Activated B cell treated with CpG ODN at 0.5 μM for 24 hours (primary cell): Measurements from ENCODE around the gene RIBC2. TPM values are rescaled to one million over a fixed set of nuclear protein-coding genes. Genes with fewer than 3 reads are reported as not detected.

Source experiments
- ATAC-seq: fragments of 200-7000 bp; cut with Tn5 transposase; one replicate; pipeline ENCODE4 v1.10.0; 2021; ENCODE audit warnings: low read depth, mild to moderate bottlenecking, moderate library complexity
- CTCF ChIA-PET: fragments of 350-600 bp; sonication (Branson Sonifier 250); formaldehyde crosslinking; loops from one replicate; lab custom pipeline; 2021; ENCODE audit warnings: antibody characterized with exemption; lab: Charles Lee
- POLR2A ChIA-PET: fragments of 350-600 bp; sonication (Branson Sonifier 250); formaldehyde crosslinking; loops from one replicate; lab custom pipeline; 2021; ENCODE audit warnings: antibody characterized with exemption; lab: Charles Lee
- DNase-seq: peaks from one replicate; pipeline ENCODE4 v3.0.0; 2022
- H3K27ac Mint-ChIP-seq: one replicate; pipeline ENCODE4 v1.8.0; 2020; ENCODE audit warnings: mixed read lengths
- H3K27me3 Mint-ChIP-seq: one replicate; pipeline ENCODE4 v1.8.0; 2021; ENCODE audit warnings: mixed read lengths
- H3K36me3 Mint-ChIP-seq: one replicate; pipeline ENCODE4 v1.8.0; 2021; ENCODE audit warnings: low read depth, mixed read lengths
- H3K4me1 Mint-ChIP-seq: one replicate; pipeline ENCODE4 v1.8.0; 2021; ENCODE audit warnings: mixed read lengths
- H3K4me3 Mint-ChIP-seq: one replicate; pipeline ENCODE4 v1.8.0; 2020; ENCODE audit warnings: mild to moderate bottlenecking, mixed read lengths
- H3K9me3 Mint-ChIP-seq: one replicate; pipeline ENCODE4 v1.8.0; 2020; ENCODE audit warnings: mixed read lengths
- intact Hi-C: fragments of 100-400 bp; cut with micrococcal nuclease; formaldehyde crosslinking; loops from one replicate; pipeline ENCODE4 v1.15.1; 2024
- total RNA-seq: library from RNA; stranded (reverse); gene quantifications from 2 replicates; pipeline ENCODE4 v1.2.3, GENCODE V29; 2022
- TF ChIP-seq, protein P1 (sequence below): fragments of 200-600 bp; IDR thresholded peaks from one replicate; pipeline ENCODE4 v1.8.0; 2022; ENCODE audit warnings: antibody characterized with exemption, mild to moderate bottlenecking

The RIBC2 gene
- total RNA-seq, 1 donor from 2014 or later, result 0.31 TPM

- Mint-ChIP-seq H3K27me3 (peaks cover 3% of the 10 kb centered on the region), H3K4me3 (no peak overlapping the region), H3K4me1 (no peaks in the 10 kb centered on the region), H3K9me3 (no peaks in the 10 kb centered on the region), H3K36me3 (no peaks in the 10 kb centered on the region), H3K27ac (no peak overlapping the region)
- POLR2A ChIA-PET, result no interaction called here
- TF ChIP-seq, protein P1, sequence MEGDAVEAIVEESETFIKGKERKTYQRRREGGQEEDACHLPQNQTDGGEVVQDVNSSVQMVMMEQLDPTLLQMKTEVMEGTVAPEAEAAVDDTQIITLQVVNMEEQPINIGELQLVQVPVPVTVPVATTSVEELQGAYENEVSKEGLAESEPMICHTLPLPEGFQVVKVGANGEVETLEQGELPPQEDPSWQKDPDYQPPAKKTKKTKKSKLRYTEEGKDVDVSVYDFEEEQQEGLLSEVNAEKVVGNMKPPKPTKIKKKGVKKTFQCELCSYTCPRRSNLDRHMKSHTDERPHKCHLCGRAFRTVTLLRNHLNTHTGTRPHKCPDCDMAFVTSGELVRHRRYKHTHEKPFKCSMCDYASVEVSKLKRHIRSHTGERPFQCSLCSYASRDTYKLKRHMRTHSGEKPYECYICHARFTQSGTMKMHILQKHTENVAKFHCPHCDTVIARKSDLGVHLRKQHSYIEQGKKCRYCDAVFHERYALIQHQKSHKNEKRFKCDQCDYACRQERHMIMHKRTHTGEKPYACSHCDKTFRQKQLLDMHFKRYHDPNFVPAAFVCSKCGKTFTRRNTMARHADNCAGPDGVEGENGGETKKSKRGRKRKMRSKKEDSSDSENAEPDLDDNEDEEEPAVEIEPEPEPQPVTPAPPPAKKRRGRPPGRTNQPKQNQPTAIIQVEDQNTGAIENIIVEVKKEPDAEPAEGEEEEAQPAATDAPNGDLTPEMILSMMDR, result no peak
- intact Hi-C loops, result no loop called here
- DNase-seq (no peak), ATAC-seq (no peak)
- CTCF ChIA-PET, result no interaction called here
Observed at GRCh38 chr22:45381348-45381747, 32.1 kb upstream of the RIBC2 start.

DNA sequence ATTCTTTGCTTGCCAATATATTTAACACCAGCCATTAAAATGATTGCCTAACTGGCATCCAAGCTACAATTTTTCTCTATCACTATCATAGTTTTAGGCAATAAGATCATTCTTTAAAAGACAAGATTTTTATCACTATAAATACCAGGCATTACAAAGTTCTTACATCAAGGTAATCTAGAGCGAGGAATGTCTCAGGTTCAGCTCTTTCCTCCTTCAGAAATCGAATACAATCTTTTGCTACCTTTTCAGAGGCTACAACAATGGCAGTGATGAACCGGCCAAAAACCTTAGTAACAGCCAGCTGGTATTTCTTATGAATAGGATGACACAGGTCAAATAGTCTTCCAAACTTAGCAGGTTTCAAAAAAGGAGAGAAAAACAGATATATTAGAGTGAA lies 23.9 kb upstream of the RIBC2 start:
- TF ChIP-seq, protein P1, result no peak
- POLR2A ChIA-PET, result no interaction called here
- H3K27me3 Mint-ChIP-seq, result peaks cover 7% of the 10 kb centered on the region
- no peaks in the 10 kb centered on the region for H3K4me1 Mint-ChIP-seq
- no peak overlapping the region for H3K4me3 Mint-ChIP-seq
- no peak for ATAC-seq
- H3K9me3 Mint-ChIP-seq, result no peaks in the 10 kb centered on the region
- no peak for DNase-seq
- intact Hi-C loops, result no loop called here
- CTCF ChIA-PET, result no interaction called here
- H3K27ac Mint-ChIP-seq, result no peak overlapping the region
- H3K36me3 Mint-ChIP-seq, result no peaks in the 10 kb centered on the region

DNA sequence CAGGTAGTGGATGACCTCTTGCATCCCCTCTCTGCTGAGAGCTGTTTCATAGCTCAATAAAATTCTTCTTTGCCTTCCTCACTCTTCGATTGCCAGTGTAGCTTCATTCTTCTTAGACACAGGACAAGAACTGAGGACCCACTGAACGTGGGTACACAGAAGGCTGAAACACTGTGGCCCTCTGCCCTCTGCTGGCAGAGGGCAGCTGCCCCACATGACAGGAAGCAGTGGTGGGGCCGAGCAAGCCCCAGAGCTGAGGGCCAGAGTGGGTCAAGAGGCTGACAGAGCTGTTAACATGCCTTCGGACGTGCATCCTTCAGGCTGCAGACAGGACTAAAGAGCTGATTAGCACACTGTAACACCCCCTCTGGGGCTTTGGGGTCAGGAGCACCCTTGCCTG lies 15.7 kb upstream of the RIBC2 start:
- ChIA-PET CTCF (no interaction called here), POLR2A (no interaction called here)
- H3K9me3 Mint-ChIP-seq, result peaks cover 4% of the 10 kb centered on the region
- TF ChIP-seq, protein P1, result no peak
- DNase-seq (no peak), ATAC-seq (no peak)
- H3K27ac Mint-ChIP-seq, result no peak overlapping the region
- peaks cover 2% of the 10 kb centered on the region for H3K27me3 Mint-ChIP-seq
- H3K4me3 Mint-ChIP-seq, result no peak overlapping the region
- H3K4me1 Mint-ChIP-seq, result no peaks in the 10 kb centered on the region
- intact Hi-C loops, result no loop called here
- H3K36me3 Mint-ChIP-seq, result no peaks in the 10 kb centered on the region

DNA sequence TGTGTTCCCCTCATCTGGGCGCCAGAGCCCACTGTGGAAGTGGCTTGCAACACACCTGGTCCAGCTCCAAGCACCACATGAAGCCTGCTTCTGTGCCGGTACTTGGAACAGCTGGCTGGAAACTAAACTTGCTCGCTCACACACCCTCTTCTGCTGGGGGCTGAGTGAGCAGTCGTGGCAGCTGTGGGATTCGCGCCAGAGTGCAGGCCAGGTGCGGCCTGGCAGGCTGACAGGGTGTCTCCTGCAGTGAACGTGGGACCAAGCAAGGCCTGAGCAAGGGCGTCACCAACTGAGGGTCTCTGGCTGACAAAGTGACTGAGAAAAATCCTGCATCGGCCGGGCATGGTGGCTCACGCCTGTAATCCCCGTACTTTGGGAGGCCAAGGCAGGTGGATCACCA lies 15.3 kb upstream of the RIBC2 start:
- Mint-ChIP-seq H3K4me1 (no peaks in the 10 kb centered on the region), H3K9me3 (peaks cover 4% of the 10 kb centered on the region), H3K4me3 (no peak overlapping the region), H3K27ac (no peak overlapping the region), H3K27me3 (peaks cover 2% of the 10 kb centered on the region), H3K36me3 (no peaks in the 10 kb centered on the region)
- POLR2A ChIA-PET, result no interaction called here
- TF ChIP-seq, protein P1, result no peak
- CTCF ChIA-PET, result no interaction called here
- DNase-seq (no peak), ATAC-seq (no peak)
- intact Hi-C loops, result no loop called here

GRCh38 chr22:45399712-45400445 lies 13.6 kb upstream of the RIBC2 start:
- DNase-seq (no peak), ATAC-seq (no peak)
- H3K9me3 Mint-ChIP-seq, result peaks cover 4% of the 10 kb centered on the region
- peaks cover 2% of the 10 kb centered on the region for H3K27me3 Mint-ChIP-seq
- no peak overlapping the region for H3K27ac Mint-ChIP-seq
- H3K4me3 Mint-ChIP-seq, result no peak overlapping the region
- H3K4me1 Mint-ChIP-seq, result no peaks in the 10 kb centered on the region
- ChIA-PET POLR2A (no interaction called here), CTCF (no interaction called here)
- TF ChIP-seq, protein P1, result no peak
- H3K36me3 Mint-ChIP-seq, result no peaks in the 10 kb centered on the region
- intact Hi-C loops, result no loop called here
